ENCODE measurements around the gene P2RX3.
"Not testable (repeated sequence)": the region's sequence is repeated elsewhere in the genome, so short reads cannot be mapped to it uniquely, and the experiment has no call there.

P2RX3 gene

GRCh38 chr11:57399221-57399620 lies 61.1 kb downstream of the P2RX3 start:
- DNase-seq (ENCODE audit: low read depth in 2 of 2) = no peak

GRCh38 chr11:57399972-57400578 lies 61.9 kb downstream of the P2RX3 start:
- no peak for DNase-seq (ENCODE audit: low read depth in 2 of 2)

- DNase-seq (ENCODE audit: low read depth in 2 of 2) = no peak
Observed at GRCh38 chr11:57402188-57403002, 64.2 kb downstream of the P2RX3 start.

- DNase-seq (ENCODE audit: low read depth in 2 of 2) = not testable (repeated sequence)
Observed at GRCh38 chr11:57403003-57403801, 65.0 kb downstream of the P2RX3 start.

- no peak for DNase-seq (ENCODE audit: low read depth in 2 of 2)
Observed at GRCh38 chr11:57403802-57404147, 65.6 kb downstream of the P2RX3 start.

GRCh38 chr11:57405271-57405860 lies 67.2 kb downstream of the P2RX3 start:
- DNase-seq (ENCODE audit: low read depth in 2 of 2) = no peak

GRCh38 chr11:57406337-57406904 lies 68.3 kb downstream of the P2RX3 start:
- peak in 1 of 2 donors; percentile 25 for DNase-seq (ENCODE audit: low read depth in 2 of 2)

GRCh38 chr11:57407010-57407920 lies 69.1 kb downstream of the P2RX3 start:
- no peak for DNase-seq (ENCODE audit: low read depth in 2 of 2)

- DNase-seq (ENCODE audit: low read depth in 2 of 2) = no peak
Observed at GRCh38 chr11:57407941-57408475, 69.9 kb downstream of the P2RX3 start.

GRCh38 chr11:57408771-57409170 lies 70.6 kb downstream of the P2RX3 start:
- DNase-seq (ENCODE audit: low read depth in 2 of 2) = no peak

- no peak for DNase-seq (ENCODE audit: low read depth in 2 of 2)
Observed at GRCh38 chr11:57409321-57410100, 71.4 kb downstream of the P2RX3 start.

- no peak for DNase-seq (ENCODE audit: low read depth in 2 of 2)
Observed at GRCh38 chr11:57410287-57410686, 72.1 kb downstream of the P2RX3 start.

GRCh38 chr11:57413681-57414080 lies 75.5 kb downstream of the P2RX3 start:
- DNase-seq (ENCODE audit: low read depth in 2 of 2) = no peak

GRCh38 chr11:57414612-57415212 lies 76.6 kb downstream of the P2RX3 start:
- DNase-seq (ENCODE audit: low read depth in 2 of 2) = no peak

- DNase-seq (ENCODE audit: low read depth in 2 of 2) = no peak
Observed at GRCh38 chr11:57416436-57416835, 78.3 kb downstream of the P2RX3 start.

GRCh38 chr11:57417056-57417455 lies 78.9 kb downstream of the P2RX3 start:
- DNase-seq (ENCODE audit: low read depth in 2 of 2) = no peak

- DNase-seq (ENCODE audit: low read depth in 2 of 2) = no peak
Observed at GRCh38 chr11:57418131-57418530, 80.0 kb downstream of the P2RX3 start.

GRCh38 chr11:57419146-57419545 lies 81.0 kb downstream of the P2RX3 start:
- no peak for DNase-seq (ENCODE audit: low read depth in 2 of 2)

GRCh38 chr11:57421066-57421465 lies 82.9 kb downstream of the P2RX3 start:
- no peak for DNase-seq (ENCODE audit: low read depth in 2 of 2)

All from stimulated activated CD4-positive, alpha-beta T cell treated with anti-CD3 and anti-CD28 coated beads, Interleukin-15, amount 100 ng/mL, for 48 hours (primary cell).